ENCODE results near the gene ADCY5.

ADCY5 gene

GRCh38 chr3:123448536-123449101 is at the start of gene ADCY5:
ADCY5 (minus strand) TSS chr3:123449090; CDS start chr3:123448545, 545 bp downstream.
- Histone ChIP-seq H2AFZ (ENCODE audit: low read depth, low read length) (no peak within 1 kb of the TSS), H3K9ac (ENCODE audit: low read depth, low read length) (no peak within 1 kb of the TSS), H3K4me1 (ENCODE audit: insufficient read depth, low read length) (no peaks in the 10 kb centered on the region), H3K36me3 (ENCODE audit: insufficient read depth, low read length) (no peaks in the 10 kb centered on the region), H3K9me3 (ENCODE audit: insufficient read depth, low read length, severe bottlenecking) (no peaks in the 10 kb centered on the region), H4K20me1 (ENCODE audit: insufficient read depth, low read length) (no peaks in the 10 kb centered on the region), H3K27ac (ENCODE audit: low read length) (no peak within 1 kb of the TSS), H3K4me2 (ENCODE audit: insufficient read depth, low read length) (no peak within 1 kb of the TSS), H3K4me3 (ENCODE audit: low read depth in 1 of 2, low read length in 2 of 2) (no peak within 1 kb of the TSS), H3K27me3 (ENCODE audit: insufficient read depth, low read length, poor library complexity) (peaks cover 2% of the 10 kb centered on the region), H3K79me2 (ENCODE audit: insufficient read depth, low read length) (no peaks in the 10 kb centered on the region)
- TF ChIP-seq EZH2 (IDR thresholded peaks at IDR 0.05; ENCODE audit: borderline replicate concordance, low read depth, low read length, severe bottlenecking) (no peak), CTCF (IDR thresholded peaks at IDR 0.05; ENCODE audit: borderline replicate concordance, extremely low read depth, low read length, poor library complexity, severe bottlenecking) (no peak)
- DNase-seq (no peak), ATAC-seq (ENCODE audit: insufficient read depth, low read depth) (no peak)

GRCh38 chr3:123493912-123494311 is 45.0 kb upstream of the ADCY5 start:
- no peak for DNase-seq
- Histone ChIP-seq H4K20me1 (ENCODE audit: insufficient read depth, low read length) (no peaks in the 10 kb centered on the region), H3K9me3 (ENCODE audit: insufficient read depth, low read length, severe bottlenecking) (no peaks in the 10 kb centered on the region), H3K9ac (ENCODE audit: low read depth, low read length) (no peak overlapping the region), H2AFZ (ENCODE audit: low read depth, low read length) (no peak overlapping the region), H3K4me2 (ENCODE audit: insufficient read depth, low read length) (no peak overlapping the region), H3K4me1 (ENCODE audit: insufficient read depth, low read length) (no peaks in the 10 kb centered on the region), H3K27ac (ENCODE audit: low read length) (no peak overlapping the region), H3K4me3 (ENCODE audit: low read depth in 1 of 2, low read length in 2 of 2) (no peak overlapping the region), H3K36me3 (ENCODE audit: insufficient read depth, low read length) (peaks cover 23% of the 10 kb centered on the region), H3K79me2 (ENCODE audit: insufficient read depth, low read length) (no peaks in the 10 kb centered on the region), H3K27me3 (ENCODE audit: insufficient read depth, low read length, poor library complexity) (no peaks in the 10 kb centered on the region)
- TF ChIP-seq CTCF (IDR thresholded peaks at IDR 0.05; ENCODE audit: borderline replicate concordance, extremely low read depth, low read length, poor library complexity, severe bottlenecking) (no peak), EZH2 (IDR thresholded peaks at IDR 0.05; ENCODE audit: borderline replicate concordance, low read depth, low read length, severe bottlenecking) (no peak)
- no peak for ATAC-seq (ENCODE audit: insufficient read depth, low read depth)

- TF ChIP-seq EZH2 (IDR thresholded peaks at IDR 0.05; ENCODE audit: borderline replicate concordance, low read depth, low read length, severe bottlenecking) (no peak), CTCF (IDR thresholded peaks at IDR 0.05; ENCODE audit: borderline replicate concordance, extremely low read depth, low read length, poor library complexity, severe bottlenecking) (no peak)
- Histone ChIP-seq H3K27ac (ENCODE audit: low read length) (no peak overlapping the region), H3K4me3 (ENCODE audit: low read depth in 1 of 2, low read length in 2 of 2) (no peak overlapping the region), H3K27me3 (ENCODE audit: insufficient read depth, low read length, poor library complexity) (no peaks in the 10 kb centered on the region), H3K4me2 (ENCODE audit: insufficient read depth, low read length) (no peak overlapping the region), H4K20me1 (ENCODE audit: insufficient read depth, low read length) (no peaks in the 10 kb centered on the region), H3K9ac (ENCODE audit: low read depth, low read length) (no peak overlapping the region), H3K79me2 (ENCODE audit: insufficient read depth, low read length) (no peaks in the 10 kb centered on the region), H3K36me3 (ENCODE audit: insufficient read depth, low read length) (peaks cover 7% of the 10 kb centered on the region; the same call in 1 of the 2 replicates), H3K9me3 (ENCODE audit: insufficient read depth, low read length, severe bottlenecking) (no peaks in the 10 kb centered on the region), H2AFZ (ENCODE audit: low read depth, low read length) (no peak overlapping the region), H3K4me1 (ENCODE audit: insufficient read depth, low read length) (no peaks in the 10 kb centered on the region)
- ATAC-seq (ENCODE audit: insufficient read depth, low read depth) (no peak), DNase-seq (no peak)
These were observed 43.2 kb upstream of the ADCY5 start for GRCh38 chr3:123491966-123492587.
